ENCODE measurements around the gene TMEM31. TPM values are rescaled to one million over a fixed set of nuclear protein-coding genes. Genes with fewer than 3 reads are reported as not detected.

TMEM31 gene
- total RNA-seq, 2 donors from 2014 or later = not detected

GRCh38 chrX:103688946-103689345 is 21.8 kb upstream of the TMEM31 start:
- no peak for DNase-seq
- Mint-ChIP-seq H3K27me3 (no peaks in the 10 kb centered on the region), H3K36me3 (ENCODE audit: low read depth) (peaks cover 3% of the 10 kb centered on the region), H3K4me3 (no peak overlapping the region), H3K27ac (no peak overlapping the region), H3K4me1 (peaks cover 5% of the 10 kb centered on the region)
- H3K9me3 ChIP-seq (ENCODE audit: control insufficient read depth, low read length, poor library complexity, severe bottlenecking) = no peaks in the 10 kb centered on the region
- ATAC-seq = no peak

GRCh38 chrX:103691059-103691458 is 19.6 kb upstream of the TMEM31 start:
- Mint-ChIP-seq H3K27ac (no peak overlapping the region), H3K36me3 (ENCODE audit: low read depth) (peaks cover 5% of the 10 kb centered on the region), H3K4me1 (peaks cover 2% of the 10 kb centered on the region), H3K27me3 (no peaks in the 10 kb centered on the region), H3K4me3 (no peak overlapping the region)
- no peaks in the 10 kb centered on the region for H3K9me3 ChIP-seq (ENCODE audit: control insufficient read depth, low read length, poor library complexity, severe bottlenecking)
- DNase-seq (no peak), ATAC-seq (no peak)

- DNase-seq (no peak), ATAC-seq (no peak)
- peaks cover under 1% of the 10 kb centered on the region for H3K4me1 Mint-ChIP-seq
- peaks cover 4% of the 10 kb centered on the region for H3K36me3 Mint-ChIP-seq (ENCODE audit: low read depth)
- H3K4me3 Mint-ChIP-seq = no peak overlapping the region
- H3K27ac Mint-ChIP-seq = no peak overlapping the region
- peaks cover 5% of the 10 kb centered on the region for H3K27me3 Mint-ChIP-seq
- H3K9me3 ChIP-seq (ENCODE audit: control insufficient read depth, low read length, poor library complexity, severe bottlenecking) = no peaks in the 10 kb centered on the region
These were observed 13.0 kb upstream of the TMEM31 start for GRCh38 chrX:103697687-103698086.

GRCh38 chrX:103699243-103699642 is 11.5 kb upstream of the TMEM31 start:
- Mint-ChIP-seq H3K27ac (no peak overlapping the region), H3K4me3 (no peak overlapping the region), H3K4me1 (no peaks in the 10 kb centered on the region), H3K36me3 (ENCODE audit: low read depth) (peaks cover 4% of the 10 kb centered on the region), H3K27me3 (peaks cover 5% of the 10 kb centered on the region)
- ATAC-seq (no peak), DNase-seq (no peak)
- no peaks in the 10 kb centered on the region for H3K9me3 ChIP-seq (ENCODE audit: control insufficient read depth, low read length, poor library complexity, severe bottlenecking)

GRCh38 chrX:103704863-103705262 is 5.8 kb upstream of the TMEM31 start:
- no peaks in the 10 kb centered on the region for H3K27me3 Mint-ChIP-seq
- no peak overlapping the region for H3K27ac Mint-ChIP-seq
- ATAC-seq (no peak), DNase-seq (no peak)
- H3K9me3 ChIP-seq (ENCODE audit: control insufficient read depth, low read length, poor library complexity, severe bottlenecking) = no peaks in the 10 kb centered on the region
- peaks cover 2% of the 10 kb centered on the region for H3K36me3 Mint-ChIP-seq (ENCODE audit: low read depth)
- H3K4me3 Mint-ChIP-seq = no peak overlapping the region
- H3K4me1 Mint-ChIP-seq = no peaks in the 10 kb centered on the region

- no peaks in the 10 kb centered on the region for H3K27me3 Mint-ChIP-seq
- no peaks in the 10 kb centered on the region for H3K9me3 ChIP-seq (ENCODE audit: control insufficient read depth, low read length, poor library complexity, severe bottlenecking)
- DNase-seq (no peak), ATAC-seq (no peak)
- H3K27ac Mint-ChIP-seq = no peak overlapping the region
- no peak overlapping the region for H3K4me3 Mint-ChIP-seq
- H3K4me1 Mint-ChIP-seq = no peaks in the 10 kb centered on the region
- H3K36me3 Mint-ChIP-seq (ENCODE audit: low read depth) = no peaks in the 10 kb centered on the region
These were observed 6.3 kb downstream of the TMEM31 start for GRCh38 chrX:103716962-103717361.

GRCh38 chrX:103718120-103718519 is 7.4 kb downstream of the TMEM31 start:
- no peak for ATAC-seq
- Mint-ChIP-seq H3K27me3 (no peaks in the 10 kb centered on the region), H3K4me3 (no peak overlapping the region), H3K27ac (no peak overlapping the region), H3K36me3 (ENCODE audit: low read depth) (no peaks in the 10 kb centered on the region), H3K4me1 (no peaks in the 10 kb centered on the region)
- H3K9me3 ChIP-seq (ENCODE audit: control insufficient read depth, low read length, poor library complexity, severe bottlenecking) = no peaks in the 10 kb centered on the region
- DNase-seq = no peak

- H3K27me3 Mint-ChIP-seq = peaks cover 4% of the 10 kb centered on the region
- H3K4me3 Mint-ChIP-seq = no peak overlapping the region
These were observed 11.8 kb downstream of the TMEM31 start for GRCh38 chrX:103722505-103722904.

GRCh38 chrX:103726477-103726876 is 15.8 kb downstream of the TMEM31 start:
- no peaks in the 10 kb centered on the region for H3K36me3 Mint-ChIP-seq (ENCODE audit: low read depth)
- peaks cover 6% of the 10 kb centered on the region for H3K4me1 Mint-ChIP-seq
- H3K4me3 Mint-ChIP-seq = no peak overlapping the region
- H3K27ac Mint-ChIP-seq = no peak overlapping the region
- ATAC-seq (no peak), DNase-seq (no peak)
- H3K27me3 Mint-ChIP-seq = peaks cover 19% of the 10 kb centered on the region
- no peaks in the 10 kb centered on the region for H3K9me3 ChIP-seq (ENCODE audit: control insufficient read depth, low read length, poor library complexity, severe bottlenecking)

More at GRCh38 chrX:103722505-103722904, 11.8 kb downstream of the TMEM31 start:
- DNase-seq (no peak), ATAC-seq (no peak)
- Mint-ChIP-seq H3K4me1 (no peaks in the 10 kb centered on the region), H3K36me3 (ENCODE audit: low read depth) (no peaks in the 10 kb centered on the region), H3K27ac (no peak overlapping the region)
- H3K9me3 ChIP-seq (ENCODE audit: control insufficient read depth, low read length, poor library complexity, severe bottlenecking) = no peaks in the 10 kb centered on the region

GRCh38 chrX:103727115-103727514 is 16.4 kb downstream of the TMEM31 start:
- Mint-ChIP-seq H3K4me3 (no peak overlapping the region), H3K4me1 (peaks cover 6% of the 10 kb centered on the region), H3K27ac (no peak overlapping the region), H3K36me3 (ENCODE audit: low read depth) (no peaks in the 10 kb centered on the region), H3K27me3 (peaks cover 24% of the 10 kb centered on the region)
- ATAC-seq (no peak), DNase-seq (no peak)
- no peaks in the 10 kb centered on the region for H3K9me3 ChIP-seq (ENCODE audit: control insufficient read depth, low read length, poor library complexity, severe bottlenecking)

- no peak for DNase-seq
- H3K36me3 Mint-ChIP-seq (ENCODE audit: low read depth) = no peaks in the 10 kb centered on the region
- H3K9me3 ChIP-seq (ENCODE audit: control insufficient read depth, low read length, poor library complexity, severe bottlenecking) = no peaks in the 10 kb centered on the region
- no peak overlapping the region for H3K27ac Mint-ChIP-seq
- H3K4me3 Mint-ChIP-seq = no peak overlapping the region
- peaks cover 29% of the 10 kb centered on the region for H3K27me3 Mint-ChIP-seq
- ATAC-seq = no peak
- H3K4me1 Mint-ChIP-seq = peaks cover 6% of the 10 kb centered on the region
These were observed 18.3 kb downstream of the TMEM31 start for GRCh38 chrX:103729015-103729414.

- Mint-ChIP-seq H3K27me3 (peaks cover 29% of the 10 kb centered on the region), H3K27ac (no peak overlapping the region), H3K36me3 (ENCODE audit: low read depth) (no peaks in the 10 kb centered on the region), H3K4me1 (peaks cover 6% of the 10 kb centered on the region), H3K4me3 (no peak overlapping the region)
- ATAC-seq (no peak), DNase-seq (no peak)
- no peaks in the 10 kb centered on the region for H3K9me3 ChIP-seq (ENCODE audit: control insufficient read depth, low read length, poor library complexity, severe bottlenecking)
These were observed 19.6 kb downstream of the TMEM31 start for GRCh38 chrX:103730147-103730795.

GRCh38 chrX:103730796-103731493 is 20.2 kb downstream of the TMEM31 start:
- Mint-ChIP-seq H3K27me3 (peaks cover 29% of the 10 kb centered on the region), H3K4me1 (peaks cover 6% of the 10 kb centered on the region), H3K27ac (no peak overlapping the region), H3K4me3 (no peak overlapping the region), H3K36me3 (ENCODE audit: low read depth) (no peaks in the 10 kb centered on the region)
- DNase-seq (no peak), ATAC-seq (no peak)
- H3K9me3 ChIP-seq (ENCODE audit: control insufficient read depth, low read length, poor library complexity, severe bottlenecking) = no peaks in the 10 kb centered on the region

- H3K36me3 Mint-ChIP-seq (ENCODE audit: low read depth) = no peaks in the 10 kb centered on the region
- H3K27ac Mint-ChIP-seq = no peak overlapping the region
- H3K4me3 Mint-ChIP-seq = no peak overlapping the region
These were observed 22.3 kb downstream of the TMEM31 start for GRCh38 chrX:103733017-103733416.

More at GRCh38 chrX:103733017-103733416, 22.3 kb downstream of the TMEM31 start:
- ATAC-seq (no peak), DNase-seq (no peak)
- Mint-ChIP-seq H3K4me1 (peaks cover 6% of the 10 kb centered on the region), H3K27me3 (peaks cover 29% of the 10 kb centered on the region)
- H3K9me3 ChIP-seq (ENCODE audit: control insufficient read depth, low read length, poor library complexity, severe bottlenecking) = no peaks in the 10 kb centered on the region

Measured in T-helper 17 cell (primary cell).